Pancreas (tissue), 10 donors: Measurements from ENCODE around the gene ZNF280B. TPM values are rescaled to one million over a fixed set of nuclear protein-coding genes. Genes with fewer than 3 reads are reported as not detected.

Experiments used
- ATAC-seq, 4 donors: fragments of 200-7000 bp; cut with Tn5 transposase; one replicate each; pipeline versions ENCODE4 v1.8.0 to v1.9.1; 2020; ENCODE audit warnings: mild to moderate bottlenecking in 4 of 4, moderate library complexity in 4 of 4
- DNase-seq, 6 donors: peaks; one replicate each; pipeline ENCODE4 v3.0.0-alpha.2; 2020
- FAIRE-seq: peaks from 2 replicates; lab custom pipeline; 2012; peaks lifted over from hg19 to GRCh38; lab: Jason Lieb, UNC
- H3K27ac ChIP-seq, 4 donors: fragments of 200-600 bp; sonication (generic); 1 replicate in 3 of 4; 2 replicates in 1 of 4; pipeline versions ENCODE4 v1.5.0 to v1.8.0; 2020
- H3K27me3 ChIP-seq, 4 donors: fragments of 200-600 bp; one replicate each; pipeline ENCODE4 v1.8.0; 2021
- H3K36me3 ChIP-seq, 3 donors: fragments of 200-600 bp; sonication (generic) in 1 of 3; one replicate each; pipeline versions ENCODE4 v1.5.0 to v1.8.0; 2020 to 2021
- H3K4me1 ChIP-seq, 3 donors: fragments of 200-600 bp; one replicate each; pipeline ENCODE4 v1.8.0; 2021
- H3K4me3 ChIP-seq, 4 donors: fragments of 200-600 bp; sonication (generic) in 2 of 4; one replicate each; pipeline versions ENCODE4 v1.5.0 to v1.8.0; 2020 to 2021
- H3K9me3 ChIP-seq, 4 donors: fragments of 200-600 bp; one replicate each; pipeline ENCODE4 v1.8.0; 2021
- WGBS, 2 donors: extraction: QIAGEN DNeasy Blood & Tissue Kit; methylation state at CpG; one replicate each; pipeline ENCODE4 v1.1.7; 2013; 5-methylcytosine and 5-hydroxymethylcytosine counted together
- intact Hi-C, 3 donors: fragments of 100-400 bp; cut with DNase I; formaldehyde crosslinking; loops; one replicate each; pipeline versions ENCODE4 v1.11.1 to v1.14.2; 2022
- polyA plus RNA-seq, 2 donors: library from polyadenylated mRNA; stranded (reverse); fragments of 200-250 nt; gene quantifications; one replicate each; pipeline ENCODE4 v1.2.3, GENCODE V29; 2013
- total RNA-seq, 6 donors: library from RNA; stranded (reverse); fragmentation: NEBNext Ultra II Directional in 4 of 6; extraction: Animal tissue kit (Norgen Biotek cat#: 25700) in 4 of 6; gene quantifications; one replicate each; pipeline versions ENCODE4 v1.2.1 to v1.2.4, GENCODE V29; 2021 to 2023
- TF ChIP-seq, protein P1 (sequence below), 4 donors: fragments of 200-600 bp; sonication (generic) in 3 of 4; IDR thresholded peaks; one replicate each; pipeline versions ENCODE4 v1.5.0 to v1.8.0; 2021; ENCODE audit warnings: antibody characterized with exemption in 4 of 4
- donor health status: healthy with polysubstance abuse.
- donor health status: DM: no; HTN: no; CAD: no; lungs with moderate emphysema.
- donor health status: DM: no; HTN: no; CAD: no.
- donor health status: control.
- donor health status: control.
- donor health status: Bipolar disorder and iron deficiency.
- donor health status: DM: yes; HTN: yes; CAD: no.
- donor health status: DM: no; HTN: no; CAD: no.
- donor health status: DM: no; HTN: no; CAD: no.
- donor health status: DM: yes; HTN: yes; CAD: no.

The ZNF280B gene
- total and polyA plus RNA-seq, 8 donors = 0.38 to 1.3 (median 0.89) TPM

- FAIRE-seq (no peak), ATAC-seq (no peak), DNase-seq (no peak)
- Histone ChIP-seq H3K27me3 (peaks cover 0 to 8% (median 4%) of the 10 kb centered on the region in 4 donors), H3K36me3 (no peaks in the 10 kb centered on the region), H3K4me3 (no peak overlapping the region), H3K9me3 (no peaks in the 10 kb centered on the region), H3K27ac (no peak overlapping the region), H3K4me1 (no peaks in the 10 kb centered on the region)
- TF ChIP-seq, protein P1, sequence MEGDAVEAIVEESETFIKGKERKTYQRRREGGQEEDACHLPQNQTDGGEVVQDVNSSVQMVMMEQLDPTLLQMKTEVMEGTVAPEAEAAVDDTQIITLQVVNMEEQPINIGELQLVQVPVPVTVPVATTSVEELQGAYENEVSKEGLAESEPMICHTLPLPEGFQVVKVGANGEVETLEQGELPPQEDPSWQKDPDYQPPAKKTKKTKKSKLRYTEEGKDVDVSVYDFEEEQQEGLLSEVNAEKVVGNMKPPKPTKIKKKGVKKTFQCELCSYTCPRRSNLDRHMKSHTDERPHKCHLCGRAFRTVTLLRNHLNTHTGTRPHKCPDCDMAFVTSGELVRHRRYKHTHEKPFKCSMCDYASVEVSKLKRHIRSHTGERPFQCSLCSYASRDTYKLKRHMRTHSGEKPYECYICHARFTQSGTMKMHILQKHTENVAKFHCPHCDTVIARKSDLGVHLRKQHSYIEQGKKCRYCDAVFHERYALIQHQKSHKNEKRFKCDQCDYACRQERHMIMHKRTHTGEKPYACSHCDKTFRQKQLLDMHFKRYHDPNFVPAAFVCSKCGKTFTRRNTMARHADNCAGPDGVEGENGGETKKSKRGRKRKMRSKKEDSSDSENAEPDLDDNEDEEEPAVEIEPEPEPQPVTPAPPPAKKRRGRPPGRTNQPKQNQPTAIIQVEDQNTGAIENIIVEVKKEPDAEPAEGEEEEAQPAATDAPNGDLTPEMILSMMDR (IDR thresholded peaks at IDR 0.05) = no peak
- 64 to 72% methylated on average over 2 of the region's 2 CpGs for WGBS, 2 donors
- intact Hi-C loops = no loop called here
These were observed 50.2 kb downstream of the ZNF280B start for GRCh38 chr22:22458387-22458786.

GRCh38 chr22:22454997-22455396 is 53.5 kb downstream of the ZNF280B start:
- intact Hi-C loops = no loop called here
- H3K27ac ChIP-seq = no peak overlapping the region
- no peaks in the 10 kb centered on the region for H3K4me1 ChIP-seq
- TF ChIP-seq, protein P1 (IDR thresholded peaks at IDR 0.05) = no peak
- WGBS, 2 donors = 58% methylated on average over 3 of the region's 3 CpGs
- no peaks in the 10 kb centered on the region for H3K36me3 ChIP-seq
- H3K9me3 ChIP-seq = no peaks in the 10 kb centered on the region
- FAIRE-seq (no peak), DNase-seq (no peak), ATAC-seq (no peak)
- no peaks in the 10 kb centered on the region for H3K27me3 ChIP-seq
- H3K4me3 ChIP-seq = no peak overlapping the region

DNA sequence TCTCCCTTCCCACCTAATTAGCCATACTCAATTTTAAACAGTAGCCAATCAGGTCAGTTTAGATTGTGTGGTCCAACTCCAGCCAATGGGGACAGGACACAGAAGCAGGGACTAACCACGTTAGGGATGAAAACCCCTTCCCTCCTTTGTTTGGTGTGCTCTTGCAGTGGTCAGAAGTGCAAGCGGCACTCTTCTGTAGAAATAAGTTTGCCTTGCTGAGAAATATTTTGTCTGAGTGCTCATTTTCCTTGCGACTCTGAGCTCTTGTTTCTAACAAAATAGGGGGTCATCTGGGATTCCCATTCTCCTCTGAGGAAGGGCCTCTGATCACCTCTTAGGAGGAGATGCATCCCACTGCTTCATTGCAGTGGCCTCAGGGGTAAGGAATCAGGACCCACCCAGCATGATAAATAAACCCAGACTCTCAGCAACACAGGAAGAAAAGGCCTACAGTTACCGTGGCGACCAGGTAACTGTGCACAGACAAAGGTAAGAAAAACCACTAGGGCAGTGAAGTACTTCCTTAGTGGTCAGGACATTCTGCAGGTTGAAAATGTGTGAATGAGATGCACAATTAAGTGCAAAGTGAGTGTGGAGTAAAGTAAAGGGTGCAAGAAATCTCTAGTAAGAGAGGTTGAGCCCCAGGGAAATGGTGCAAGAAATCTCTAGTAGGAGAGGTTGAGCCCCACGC is 55.4 kb downstream of the ZNF280B start:
- TF ChIP-seq, protein P1 (IDR thresholded peaks at IDR 0.05) = no peak
- FAIRE-seq (no peak), ATAC-seq (no peak), DNase-seq (no peak)
- intact Hi-C loops = no loop called here
- H3K4me1 ChIP-seq = no peaks in the 10 kb centered on the region
- no peak overlapping the region for H3K27ac ChIP-seq
- H3K9me3 ChIP-seq = no peaks in the 10 kb centered on the region
- H3K36me3 ChIP-seq = no peaks in the 10 kb centered on the region
- WGBS, 2 donors = 69 to 73% methylated on average over 6 of the region's 6 CpGs
- H3K4me3 ChIP-seq = no peak overlapping the region
- no peaks in the 10 kb centered on the region for H3K27me3 ChIP-seq

GRCh38 chr22:22452211-22452610 is 56.3 kb downstream of the ZNF280B start:
- FAIRE-seq (no peak), ATAC-seq (no peak), DNase-seq (no peak)
- no peaks in the 10 kb centered on the region for H3K4me1 ChIP-seq
- WGBS, 2 donors = 14 to 26% methylated on average over 1 of the region's 1 CpG
- no peaks in the 10 kb centered on the region for H3K36me3 ChIP-seq
- intact Hi-C loops = no loop called here
- no peak overlapping the region for H3K27ac ChIP-seq
- TF ChIP-seq, protein P1 (IDR thresholded peaks at IDR 0.05) = no peak
- H3K9me3 ChIP-seq = no peaks in the 10 kb centered on the region
- no peak overlapping the region for H3K4me3 ChIP-seq
- no peaks in the 10 kb centered on the region for H3K27me3 ChIP-seq

GRCh38 chr22:22450343-22450839 is 58.2 kb downstream of the ZNF280B start:
- Histone ChIP-seq H3K4me1 (no peaks in the 10 kb centered on the region), H3K9me3 (no peaks in the 10 kb centered on the region), H3K27me3 (no peaks in the 10 kb centered on the region), H3K36me3 (no peaks in the 10 kb centered on the region), H3K4me3 (no peak overlapping the region), H3K27ac (no peak overlapping the region)
- TF ChIP-seq, protein P1 (IDR thresholded peaks at IDR 0.05) = no peak
- FAIRE-seq = no peak
- 32 to 35% methylated on average over 4 of the region's 4 CpGs for WGBS, 2 donors
- intact Hi-C loops = no loop called here
- peak in 3 of 4 donors; percentile 14 to 75 (median 62) for ATAC-seq
- peak in 1 of 6 donors; percentile 38 for DNase-seq
